Cerebellar nuclear complex (tissue), 1 donor: ENCODE measurements around the gene ABCA10.
"Not testable (repeated sequence)": the region's sequence is repeated elsewhere in the genome, so short reads cannot be mapped to it uniquely, and the experiment has no call there.

Experiments used
- DNase-seq, 2 experiments: peaks; one replicate each; lab custom pipeline; 2025; lab: John Stamatoyannopoulos, UW

Gene ABCA10

GRCh38 chr17:69228576-69228975 is at the start of gene ABCA10:
ABCA10 (minus strand) TSS chr17:69228824; CDS start chr17:69225358, 3,466 bp downstream.
- DNase-seq = no peak

GRCh38 chr17:69276279-69276678 is 47.7 kb upstream of the ABCA10 start:
- not testable (repeated sequence) for DNase-seq

- DNase-seq = no peak
Measured at GRCh38 chr17:69275751-69276150, 47.1 kb upstream of the ABCA10 start.

- no peak for DNase-seq
Measured at GRCh38 chr17:69271023-69271422, 42.4 kb upstream of the ABCA10 start.

GRCh38 chr17:69269131-69269998 is 40.7 kb upstream of the ABCA10 start:
- no peak for DNase-seq

GRCh38 chr17:69268543-69269014 is 40.0 kb upstream of the ABCA10 start:
- no peak for DNase-seq

GRCh38 chr17:69267219-69267618 is 38.6 kb upstream of the ABCA10 start:
- no peak for DNase-seq

- DNase-seq = no peak
Measured at GRCh38 chr17:69265873-69266272, 37.2 kb upstream of the ABCA10 start.

GRCh38 chr17:69254187-69254586 is 25.6 kb upstream of the ABCA10 start:
- DNase-seq = no peak

GRCh38 chr17:69250641-69251040 is 22.0 kb upstream of the ABCA10 start:
- DNase-seq = no peak

GRCh38 chr17:69246726-69247375 is 18.2 kb upstream of the ABCA10 start:
- DNase-seq = no peak

- DNase-seq = no peak
Measured at GRCh38 chr17:69246202-69246601, 17.6 kb upstream of the ABCA10 start.

- DNase-seq = no peak
Measured at GRCh38 chr17:69245617-69246016, 17.0 kb upstream of the ABCA10 start.

- no peak for DNase-seq
Measured at GRCh38 chr17:69239611-69240600, 11.3 kb upstream of the ABCA10 start.

GRCh38 chr17:69236946-69237345 is 8.3 kb upstream of the ABCA10 start:
- no peak for DNase-seq

GRCh38 chr17:69236464-69236863 is 7.8 kb upstream of the ABCA10 start:
- no peak for DNase-seq

GRCh38 chr17:69235338-69236058 is 6.9 kb upstream of the ABCA10 start:
- DNase-seq = no peak

- DNase-seq = no peak
Measured at GRCh38 chr17:69232650-69233049, 4.0 kb upstream of the ABCA10 start.

GRCh38 chr17:69231521-69231920 is 2.9 kb upstream of the ABCA10 start:
- no peak for DNase-seq

GRCh38 chr17:69230939-69231338 is 2.3 kb upstream of the ABCA10 start:
- no peak for DNase-seq

- DNase-seq = no peak
Measured at GRCh38 chr17:69228018-69228417, 606 bp downstream of the ABCA10 start.
